Measurements from ENCODE around the gene KNSTRN. TPM values are rescaled to one million over a fixed set of nuclear protein-coding genes. Genes with fewer than 3 reads are reported as not detected.

KNSTRN gene
- total and polyA plus RNA-seq, 2 of the 13 experiments (the other 11 are each of a cell fraction or from before 2014, with no cell fraction given), result 20.3 to 62.3 TPM

- Histone ChIP-seq H3K4me1 (ENCODE audit: insufficient read depth, low read length) (peaks cover 50% of the 10 kb centered on the region), H2AFZ (ENCODE audit: low read length) (no peak overlapping the region), H3K27ac (ENCODE audit: extremely low read length, insufficient read depth, low read length) (no peak overlapping the region), H3K9me3 (ENCODE audit: low read length) (no peaks in the 10 kb centered on the region), H3K4me3 (replicated peaks in 1 of 3; ENCODE audit: insufficient read depth in 1 of 3, low read depth in 2 of 3, low read length in 3 of 3) (peak overlapping the region in 2 of 3 experiments; percentile 68 to 79; a peak in 4 of 6 replicates), H4K20me1 (ENCODE audit: insufficient read depth, low read length) (peaks cover 4% of the 10 kb centered on the region; the same call in 1 of the 2 replicates), H3K4me2 (ENCODE audit: low read depth, low read length) (peak overlapping the region; percentile 86), H3K9ac (ENCODE audit: insufficient read depth, low read depth, low read length) (peak overlapping the region; percentile 76), H3K79me2 (ENCODE audit: insufficient read depth, low read length) (no peaks in the 10 kb centered on the region), H3K27me3 (ENCODE audit: control insufficient read depth in 1 of 2, insufficient read depth in 2 of 2, low read length in 2 of 2) (no peaks in the 10 kb centered on the region), H3K36me3 (replicated peaks in 1 of 2; ENCODE audit: control insufficient read depth in 1 of 2, insufficient read depth in 2 of 2, low read length in 2 of 2) (no peaks in the 10 kb centered on the region; a peak in 1 of 5 replicates)
- in situ Hi-C loops (cut with HindIII; ENCODE audit: extremely low pct_ligation_motif_present, low pct_unique_long_range_greater_than_20kb), result no loop called here
- TSS peak; percentile 98 for BruUV-seq (replicated peaks)
- peak; percentile 55 for ATAC-seq
- peak; percentile 85 for DNase-seq (ENCODE audit: low spot score)
- ChIA-PET CTCF (ENCODE audit: low intra/inter-chr PET ratio, low total read pairs) (interaction anchor here (1.8 to 2.3 kb wide), 2 partner anchors 17 to 83 kb away, joined by 6 to 19 read pairs; partner anchors contain the start of gene INAFM2), POLR2A (interaction anchor here (0.9 to 4.4 kb wide), 8 partner anchors 8 to 83 kb away, joined by 3 to 24 read pairs (median 4); partner anchors contain the start of genes INAFM2 and IVD)
- no peak for FAIRE-seq
- WGBS (ENCODE audit: low lambda C conversion rate), result 39% methylated on average over 4 of the region's 11 CpGs
- intact Hi-C loops (cut with micrococcal nuclease; ENCODE audit: unreplicated experiment), result loop anchor here (1.0 kb wide), 1 partner anchor 18 kb away; no protein-coding TSS in a partner anchor
- peak; percentile 81 for TF ChIP-seq TEAD3 (CRISPR knock-in tag; optimal IDR thresholded peaks at IDR 0.05; ENCODE audit: borderline replicate concordance)
- peak; percentile 66; the same call in 1 of the 2 replicates for TF ChIP-seq JUN (CRISPR knock-in tag; IDR thresholded peaks at IDR 0.05)
- TF ChIP-seq ZFP82 (CRISPR knock-in tag; IDR thresholded peaks at IDR 0.05; ENCODE audit: borderline replicate concordance), result no peak
- 0 out of 2 replicates have a peak, but pooled peaks have one; percentile 64 for TF ChIP-seq HNRNPL (IDR thresholded peaks at IDR 0.05; ENCODE audit: low read depth, low read length)
- peak; percentile 60; the same call in 1 of the 2 replicates for TF ChIP-seq ATF2 (CRISPR knock-in tag; IDR thresholded peaks at IDR 0.05)
- no peak for TF ChIP-seq HNRNPH1 (optimal IDR thresholded peaks at IDR 0.05; ENCODE audit: low read depth, low read length)
- TF ChIP-seq ELF4 (CRISPR knock-in tag; IDR thresholded peaks at IDR 0.05; ENCODE audit: borderline replicate concordance), result no peak
- TF ChIP-seq ZNF468 (CRISPR knock-in tag; IDR thresholded peaks at IDR 0.05), result no peak
- TF ChIP-seq NFYC (CRISPR knock-in tag; IDR thresholded peaks at IDR 0.05), result no peak
- no peak for TF ChIP-seq ZNF7 (CRISPR knock-in tag; IDR thresholded peaks at IDR 0.05)
- no peak for TF ChIP-seq BRF2 (CRISPR knock-in tag; IDR thresholded peaks at IDR 0.05)
- peak; percentile 79 for TF ChIP-seq FOSL2 (CRISPR knock-in tag; IDR thresholded peaks at IDR 0.05)
- TF ChIP-seq CREB3 (CRISPR knock-in tag; IDR thresholded peaks at IDR 0.05), result no peak
- TF ChIP-seq ZGPAT (CRISPR knock-in tag; IDR thresholded peaks at IDR 0.05), result no peak
- no peak for TF ChIP-seq SOX13 (IDR thresholded peaks at IDR 0.05)
- TF ChIP-seq SOX13 (CRISPR knock-in tag; conservative IDR thresholded peaks at IDR 0.05 in 1 of 2, IDR thresholded peaks at IDR 0.05 in 1 of 2), result 0 out of 4 replicates have a peak, but pooled peaks of 1 of the 2 experiments have one; percentile 24
- peak; percentile 32 for TF ChIP-seq SAP130 (CRISPR knock-in tag; IDR thresholded peaks at IDR 0.05; ENCODE audit: low read depth)
- TF ChIP-seq SPEN (CRISPR knock-in tag; IDR thresholded peaks at IDR 0.05; ENCODE audit: low read depth), result no peak
Observed at GRCh38 chr15:40338921-40339620, 43.5 kb upstream of the KNSTRN start.
